ENCODE data around the gene SEPTIN1.

GRCh38 chr16:30429678-30430427 lies 47.5 kb upstream of the SEPTIN1 start, which contains the start of gene DCTPP1:
- TF ChIP-seq CTCF (IDR thresholded peaks at IDR 0.05; ENCODE audit: poor library complexity) (peak; percentile 85), EZH2 (IDR thresholded peaks at IDR 0.05; ENCODE audit: borderline replicate concordance) (no peak)
